ENCODE measurements around the gene CD300LF. TPM values are rescaled to one million over a fixed set of nuclear protein-coding genes. Genes with fewer than 3 reads are reported as not detected.

The CD300LF gene
- total RNA-seq, 1 donor from 2014 or later = not detected

DNA sequence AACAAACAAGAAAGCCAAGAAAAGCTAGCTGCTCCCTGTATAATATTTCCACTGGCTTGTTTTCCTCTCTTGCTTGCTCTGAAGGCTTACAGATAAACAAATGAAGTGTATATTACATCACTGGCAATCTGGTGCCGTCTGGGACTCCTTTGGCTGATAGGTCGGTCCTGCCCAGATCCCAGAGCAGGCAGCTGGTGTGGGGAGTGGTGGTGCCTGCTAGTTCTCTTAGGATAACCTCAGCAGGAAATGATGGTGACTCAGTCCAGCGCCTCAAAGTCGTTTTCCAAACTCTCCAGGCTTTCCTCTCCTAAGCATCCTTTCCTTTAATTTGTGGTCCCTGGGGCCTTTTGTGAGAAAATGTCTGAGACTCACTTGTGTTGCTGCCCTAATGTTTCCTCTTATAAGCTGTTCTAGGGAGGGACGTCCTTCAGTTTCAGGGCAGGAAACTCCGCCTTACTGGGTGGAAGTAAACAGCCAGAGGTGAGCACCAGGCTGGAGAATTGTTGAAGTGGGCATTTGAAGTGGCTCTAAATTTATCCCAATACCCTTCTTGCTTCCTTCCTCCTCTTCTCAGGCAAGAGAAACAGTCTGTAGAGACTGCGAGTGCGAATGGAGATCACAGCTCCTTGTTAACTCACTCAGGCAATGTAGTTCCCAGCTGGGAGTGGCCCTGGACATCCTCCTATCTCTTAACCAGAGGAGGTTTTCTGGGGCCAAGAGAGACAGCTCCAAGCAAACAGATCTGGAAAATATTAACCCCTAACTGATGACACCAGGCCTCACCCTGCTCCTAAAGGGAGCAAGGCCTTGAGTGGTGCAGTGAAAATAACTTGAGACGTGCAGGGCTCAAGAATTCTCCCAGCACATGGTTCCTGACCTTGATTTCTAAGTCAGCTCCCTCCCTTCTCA lies 34.9 kb downstream of the CD300LF start:
- H3K4me3 Mint-ChIP-seq (ENCODE audit: unreplicated experiment) = peak overlapping the region; percentile 53
- TF ChIP-seq, protein P1, sequence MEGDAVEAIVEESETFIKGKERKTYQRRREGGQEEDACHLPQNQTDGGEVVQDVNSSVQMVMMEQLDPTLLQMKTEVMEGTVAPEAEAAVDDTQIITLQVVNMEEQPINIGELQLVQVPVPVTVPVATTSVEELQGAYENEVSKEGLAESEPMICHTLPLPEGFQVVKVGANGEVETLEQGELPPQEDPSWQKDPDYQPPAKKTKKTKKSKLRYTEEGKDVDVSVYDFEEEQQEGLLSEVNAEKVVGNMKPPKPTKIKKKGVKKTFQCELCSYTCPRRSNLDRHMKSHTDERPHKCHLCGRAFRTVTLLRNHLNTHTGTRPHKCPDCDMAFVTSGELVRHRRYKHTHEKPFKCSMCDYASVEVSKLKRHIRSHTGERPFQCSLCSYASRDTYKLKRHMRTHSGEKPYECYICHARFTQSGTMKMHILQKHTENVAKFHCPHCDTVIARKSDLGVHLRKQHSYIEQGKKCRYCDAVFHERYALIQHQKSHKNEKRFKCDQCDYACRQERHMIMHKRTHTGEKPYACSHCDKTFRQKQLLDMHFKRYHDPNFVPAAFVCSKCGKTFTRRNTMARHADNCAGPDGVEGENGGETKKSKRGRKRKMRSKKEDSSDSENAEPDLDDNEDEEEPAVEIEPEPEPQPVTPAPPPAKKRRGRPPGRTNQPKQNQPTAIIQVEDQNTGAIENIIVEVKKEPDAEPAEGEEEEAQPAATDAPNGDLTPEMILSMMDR (IDR thresholded peaks at IDR 0.05; ENCODE audit: partially characterized antibody, unreplicated experiment) = no peak
- peak overlapping the region; percentile 81 for H3K27ac Mint-ChIP-seq (ENCODE audit: unreplicated experiment)
- peaks cover 1% of the 10 kb centered on the region for H3K9me3 Mint-ChIP-seq (ENCODE audit: unreplicated experiment)
- peak; percentile 62 for DNase-seq
- H3K36me3 Mint-ChIP-seq (ENCODE audit: unreplicated experiment) = no peaks in the 10 kb centered on the region
- H3K4me1 Mint-ChIP-seq (ENCODE audit: low read depth, unreplicated experiment) = peaks cover 37% of the 10 kb centered on the region
- H3K27me3 Mint-ChIP-seq (ENCODE audit: unreplicated experiment) = peaks cover 4% of the 10 kb centered on the region

DNA sequence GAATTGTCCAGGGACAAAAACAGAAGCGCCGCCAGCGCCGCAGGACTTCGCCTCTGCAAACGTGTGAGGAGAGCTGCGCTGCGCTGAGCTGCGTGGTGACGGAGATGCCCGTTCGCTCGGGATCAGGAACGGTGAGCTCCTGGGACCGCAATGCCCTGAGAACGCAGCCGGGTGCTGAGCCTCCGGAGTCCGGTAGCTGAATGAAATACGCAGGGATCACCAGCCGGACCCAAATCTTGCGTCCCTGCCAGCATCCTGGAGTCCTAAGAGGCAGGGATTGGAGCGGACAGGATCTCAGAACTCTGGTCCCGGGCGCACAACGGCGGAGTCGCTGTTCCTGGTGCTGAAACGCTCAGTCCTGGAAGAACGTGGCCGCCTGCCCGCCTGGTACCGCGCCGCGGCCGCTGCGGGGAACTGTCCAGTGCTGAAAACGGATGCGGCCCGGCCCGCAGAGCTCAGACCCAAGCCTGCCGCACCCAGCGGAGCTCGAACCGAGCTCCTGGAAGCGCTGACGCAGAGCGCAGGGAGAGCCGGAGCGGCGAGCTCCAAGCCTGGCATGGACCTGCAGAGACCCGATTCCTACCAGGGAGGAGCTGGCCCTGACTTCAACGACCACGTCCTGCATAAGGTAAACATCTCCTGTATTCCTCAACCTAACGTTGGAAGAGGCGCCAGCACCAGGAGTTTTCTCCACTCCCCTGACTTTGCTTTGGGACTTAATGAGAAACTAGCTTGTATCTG lies 41.5 kb downstream of the CD300LF start:
- peak overlapping the region; percentile 1 for H3K27ac Mint-ChIP-seq (ENCODE audit: unreplicated experiment)
- H3K27me3 Mint-ChIP-seq (ENCODE audit: unreplicated experiment) = peaks cover 12% of the 10 kb centered on the region

GRCh38 chr17:74670329-74670728 lies 42.4 kb downstream of the CD300LF start:
- Mint-ChIP-seq H3K4me3 (ENCODE audit: unreplicated experiment) (peak overlapping the region; percentile 89), H3K4me1 (ENCODE audit: low read depth, unreplicated experiment) (peaks cover 16% of the 10 kb centered on the region), H3K27me3 (ENCODE audit: unreplicated experiment) (peaks cover 12% of the 10 kb centered on the region), H3K9me3 (ENCODE audit: unreplicated experiment) (no peaks in the 10 kb centered on the region), H3K27ac (ENCODE audit: unreplicated experiment) (no peak overlapping the region), H3K36me3 (ENCODE audit: unreplicated experiment) (no peaks in the 10 kb centered on the region)
- TF ChIP-seq, protein P1 (IDR thresholded peaks at IDR 0.05; ENCODE audit: partially characterized antibody, unreplicated experiment) = no peak
- DNase-seq = no peak

More for the DNA sequence above, 41.5 kb downstream of the CD300LF start:
- H3K4me1 Mint-ChIP-seq (ENCODE audit: low read depth, unreplicated experiment) = peaks cover 16% of the 10 kb centered on the region
- H3K9me3 Mint-ChIP-seq (ENCODE audit: unreplicated experiment) = no peaks in the 10 kb centered on the region
- no peaks in the 10 kb centered on the region for H3K36me3 Mint-ChIP-seq (ENCODE audit: unreplicated experiment)
- peak overlapping the region; percentile 89 for H3K4me3 Mint-ChIP-seq (ENCODE audit: unreplicated experiment)
- DNase-seq = peak; percentile 53
- TF ChIP-seq, protein P1 (IDR thresholded peaks at IDR 0.05; ENCODE audit: partially characterized antibody, unreplicated experiment) = no peak

GRCh38 chr17:74663561-74663960 lies 49.2 kb downstream of the CD300LF start:
- TF ChIP-seq, protein P1 (IDR thresholded peaks at IDR 0.05; ENCODE audit: partially characterized antibody, unreplicated experiment) = no peak
- Mint-ChIP-seq H3K4me1 (ENCODE audit: low read depth, unreplicated experiment) (peaks cover 3% of the 10 kb centered on the region), H3K27me3 (ENCODE audit: unreplicated experiment) (peaks cover 2% of the 10 kb centered on the region), H3K27ac (ENCODE audit: unreplicated experiment) (no peak overlapping the region), H3K36me3 (ENCODE audit: unreplicated experiment) (no peaks in the 10 kb centered on the region), H3K9me3 (ENCODE audit: unreplicated experiment) (no peaks in the 10 kb centered on the region), H3K4me3 (ENCODE audit: unreplicated experiment) (no peak overlapping the region)
- no peak for DNase-seq
